RWPE2 (cell line): Measurements from ENCODE around the gene TADA2A.

Experiments used
- ATAC-seq: fragments of 200-7000 bp; cut with Tn5 transposase; 3 replicates; pipeline ENCODE4 v1.9.1; 2021; ENCODE audit warnings: low read depth
- DNase-seq: peaks from one replicate; pipeline ENCODE4 v3.0.0-alpha.2; 2020; ENCODE audit warnings: low spot score
- H3K27ac ChIP-seq: fragments of 450-650 bp; 2 replicates; pipeline ENCODE4 v1.5.1; 2017; ENCODE audit warnings: mild to moderate bottlenecking; ENCODE audit not compliant: poor library complexity, severe bottlenecking
- H3K27me3 ChIP-seq: fragments of 250-450 bp; sonication (Bioruptor Pico); 2 replicates; pipeline ENCODE4 v1.5.1; 2021; ENCODE audit warnings: mild to moderate bottlenecking, moderate library complexity; ENCODE audit not compliant: insufficient read depth, poor library complexity, severe bottlenecking
- H3K36me3 ChIP-seq: fragments of 250-450 bp; sonication (Bioruptor Pico); 2 replicates; pipeline ENCODE4 v1.5.1; 2020; ENCODE audit warnings: low read depth, mild to moderate bottlenecking, moderate library complexity
- H3K4me1 ChIP-seq: fragments of 250-450 bp; sonication (Bioruptor Pico); 2 replicates; pipeline ENCODE4 v1.5.1; 2021; ENCODE audit warnings: mild to moderate bottlenecking, moderate library complexity; ENCODE audit not compliant: insufficient read depth, poor library complexity, severe bottlenecking
- H3K4me3 ChIP-seq: fragments of 250-450 bp; sonication (Bioruptor Pico); 2 replicates; pipeline ENCODE4 v1.5.1; 2021; ENCODE audit warnings: mild to moderate bottlenecking, moderate library complexity; ENCODE audit not compliant: severe bottlenecking
- H3K9me3 ChIP-seq: fragments of 250-450 bp; sonication (Bioruptor Pico); 2 replicates; pipeline ENCODE4 v1.5.1; 2021; ENCODE audit warnings: mild to moderate bottlenecking, moderate library complexity; ENCODE audit not compliant: severe bottlenecking
- TF ChIP-seq, protein P1 (sequence below): fragments of 450-650 bp; IDR thresholded peaks from one replicate; pipeline ENCODE4 v1.5.1; 2017; ENCODE audit warnings: mild to moderate bottlenecking, moderate library complexity; ENCODE audit not compliant: poor library complexity, severe bottlenecking

Gene TADA2A, protein sequence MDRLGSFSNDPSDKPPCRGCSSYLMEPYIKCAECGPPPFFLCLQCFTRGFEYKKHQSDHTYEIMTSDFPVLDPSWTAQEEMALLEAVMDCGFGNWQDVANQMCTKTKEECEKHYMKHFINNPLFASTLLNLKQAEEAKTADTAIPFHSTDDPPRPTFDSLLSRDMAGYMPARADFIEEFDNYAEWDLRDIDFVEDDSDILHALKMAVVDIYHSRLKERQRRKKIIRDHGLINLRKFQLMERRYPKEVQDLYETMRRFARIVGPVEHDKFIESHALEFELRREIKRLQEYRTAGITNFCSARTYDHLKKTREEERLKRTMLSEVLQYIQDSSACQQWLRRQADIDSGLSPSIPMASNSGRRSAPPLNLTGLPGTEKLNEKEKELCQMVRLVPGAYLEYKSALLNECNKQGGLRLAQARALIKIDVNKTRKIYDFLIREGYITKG

DNA sequence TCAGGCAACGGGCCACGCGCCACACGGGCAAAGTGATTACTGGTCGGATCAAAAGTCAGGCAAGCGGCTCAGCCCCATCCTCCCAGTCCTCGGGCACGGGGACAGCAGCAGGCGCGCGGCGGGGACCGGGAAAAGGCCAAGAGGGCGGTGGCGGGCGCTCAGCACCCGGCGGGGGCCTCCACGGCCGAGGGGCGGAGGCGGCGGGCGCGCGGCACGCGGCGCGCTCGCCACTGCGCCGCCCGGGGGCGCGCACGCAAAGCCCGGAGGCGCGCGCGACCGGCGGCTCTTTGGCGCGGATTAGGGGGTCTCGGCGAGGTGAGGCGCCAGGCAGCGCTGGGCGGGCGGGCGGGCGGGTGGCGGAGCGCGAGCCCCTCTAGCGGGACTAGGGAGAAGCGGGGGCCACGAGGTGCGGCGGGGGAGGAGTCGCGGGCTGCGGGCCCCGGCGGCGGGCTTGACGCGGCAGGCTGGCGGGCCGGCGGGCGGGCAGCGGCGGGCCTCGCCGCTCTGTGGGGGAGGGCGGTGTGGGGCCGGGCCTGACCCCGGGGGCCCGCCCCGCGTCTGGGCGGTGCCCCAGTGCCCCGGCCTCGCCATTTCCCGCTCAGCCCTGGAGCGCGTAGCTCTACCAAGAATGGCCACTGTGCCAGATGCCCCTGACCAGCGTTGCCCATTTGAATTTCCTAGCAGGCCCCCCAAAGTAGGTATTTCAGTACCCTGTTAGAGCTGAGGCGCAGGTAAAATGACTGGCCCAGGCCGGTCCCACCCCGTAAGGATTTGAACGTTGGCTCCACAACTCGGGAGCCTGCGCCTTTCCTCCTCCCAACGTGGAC, at the start of gene TADA2A, which contains the start of gene ACACA:
TADA2A (plus strand) TSS at position 252 of the 827 bp plus-strand sequence. CDS start 4,480 bp downstream, outside the sequence.
ACACA (minus strand) TSS at position 202 of the 827 bp plus-strand sequence. CDS start 537 bp downstream, outside the sequence.
- TF ChIP-seq, protein P1, sequence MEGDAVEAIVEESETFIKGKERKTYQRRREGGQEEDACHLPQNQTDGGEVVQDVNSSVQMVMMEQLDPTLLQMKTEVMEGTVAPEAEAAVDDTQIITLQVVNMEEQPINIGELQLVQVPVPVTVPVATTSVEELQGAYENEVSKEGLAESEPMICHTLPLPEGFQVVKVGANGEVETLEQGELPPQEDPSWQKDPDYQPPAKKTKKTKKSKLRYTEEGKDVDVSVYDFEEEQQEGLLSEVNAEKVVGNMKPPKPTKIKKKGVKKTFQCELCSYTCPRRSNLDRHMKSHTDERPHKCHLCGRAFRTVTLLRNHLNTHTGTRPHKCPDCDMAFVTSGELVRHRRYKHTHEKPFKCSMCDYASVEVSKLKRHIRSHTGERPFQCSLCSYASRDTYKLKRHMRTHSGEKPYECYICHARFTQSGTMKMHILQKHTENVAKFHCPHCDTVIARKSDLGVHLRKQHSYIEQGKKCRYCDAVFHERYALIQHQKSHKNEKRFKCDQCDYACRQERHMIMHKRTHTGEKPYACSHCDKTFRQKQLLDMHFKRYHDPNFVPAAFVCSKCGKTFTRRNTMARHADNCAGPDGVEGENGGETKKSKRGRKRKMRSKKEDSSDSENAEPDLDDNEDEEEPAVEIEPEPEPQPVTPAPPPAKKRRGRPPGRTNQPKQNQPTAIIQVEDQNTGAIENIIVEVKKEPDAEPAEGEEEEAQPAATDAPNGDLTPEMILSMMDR = no peak
- DNase-seq (peak; percentile 76), ATAC-seq (peak; percentile 96)
- H3K27ac ChIP-seq = peak within 1 kb of the TSS; percentile 73
- peaks cover 7% of the 10 kb centered on the region for H3K4me1 ChIP-seq
- no peaks in the 10 kb centered on the region for H3K27me3 ChIP-seq
- peaks cover 30% of the 10 kb centered on the region for H3K36me3 ChIP-seq
- H3K4me3 ChIP-seq = peak within 1 kb of the TSS; percentile 59
- no peaks in the 10 kb centered on the region for H3K9me3 ChIP-seq

DNA sequence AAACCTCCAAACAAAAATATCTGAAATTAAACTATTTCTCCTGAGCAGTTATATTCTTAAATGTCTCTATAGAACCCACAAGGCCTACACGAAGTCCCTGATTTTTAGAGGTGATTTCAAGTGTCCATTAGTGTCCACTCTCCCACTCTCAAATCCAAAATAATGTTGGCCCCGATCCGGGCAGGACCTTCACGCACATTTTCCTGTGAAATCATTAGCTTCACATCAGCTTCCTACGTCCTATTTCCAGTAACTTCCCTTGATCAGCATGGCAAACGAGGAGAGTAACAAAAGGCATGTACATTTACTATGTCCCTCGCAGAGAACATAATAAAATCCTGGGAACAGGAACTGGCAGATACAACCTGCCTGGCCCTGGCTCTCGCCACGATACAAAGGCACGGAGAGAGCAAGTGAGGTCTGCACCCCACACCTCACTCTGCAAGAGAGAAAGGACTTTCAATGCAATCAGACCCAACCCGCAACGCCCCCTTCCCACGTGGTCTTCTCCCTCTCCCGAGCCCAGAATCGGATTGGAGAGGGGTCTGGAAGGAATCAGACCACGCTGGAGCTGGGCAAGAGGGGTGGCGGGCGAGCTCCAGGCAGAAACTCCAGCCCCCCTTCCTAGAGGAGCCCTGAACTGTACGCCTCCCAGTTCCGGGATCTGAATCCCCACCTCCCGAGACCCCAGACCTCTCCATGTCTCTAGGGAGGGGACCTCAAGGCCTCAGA, 48.4 kb upstream of the TADA2A start:
- Histone ChIP-seq H3K36me3 (peaks cover 40% of the 10 kb centered on the region), H3K27ac (peak overlapping the region; percentile 93), H3K9me3 (no peaks in the 10 kb centered on the region), H3K4me1 (peaks cover 50% of the 10 kb centered on the region), H3K4me3 (peak overlapping the region; percentile 85), H3K27me3 (no peaks in the 10 kb centered on the region)
- DNase-seq (peak; percentile 64), ATAC-seq (peak; percentile 20)
- TF ChIP-seq, protein P1 = no peak

DNA sequence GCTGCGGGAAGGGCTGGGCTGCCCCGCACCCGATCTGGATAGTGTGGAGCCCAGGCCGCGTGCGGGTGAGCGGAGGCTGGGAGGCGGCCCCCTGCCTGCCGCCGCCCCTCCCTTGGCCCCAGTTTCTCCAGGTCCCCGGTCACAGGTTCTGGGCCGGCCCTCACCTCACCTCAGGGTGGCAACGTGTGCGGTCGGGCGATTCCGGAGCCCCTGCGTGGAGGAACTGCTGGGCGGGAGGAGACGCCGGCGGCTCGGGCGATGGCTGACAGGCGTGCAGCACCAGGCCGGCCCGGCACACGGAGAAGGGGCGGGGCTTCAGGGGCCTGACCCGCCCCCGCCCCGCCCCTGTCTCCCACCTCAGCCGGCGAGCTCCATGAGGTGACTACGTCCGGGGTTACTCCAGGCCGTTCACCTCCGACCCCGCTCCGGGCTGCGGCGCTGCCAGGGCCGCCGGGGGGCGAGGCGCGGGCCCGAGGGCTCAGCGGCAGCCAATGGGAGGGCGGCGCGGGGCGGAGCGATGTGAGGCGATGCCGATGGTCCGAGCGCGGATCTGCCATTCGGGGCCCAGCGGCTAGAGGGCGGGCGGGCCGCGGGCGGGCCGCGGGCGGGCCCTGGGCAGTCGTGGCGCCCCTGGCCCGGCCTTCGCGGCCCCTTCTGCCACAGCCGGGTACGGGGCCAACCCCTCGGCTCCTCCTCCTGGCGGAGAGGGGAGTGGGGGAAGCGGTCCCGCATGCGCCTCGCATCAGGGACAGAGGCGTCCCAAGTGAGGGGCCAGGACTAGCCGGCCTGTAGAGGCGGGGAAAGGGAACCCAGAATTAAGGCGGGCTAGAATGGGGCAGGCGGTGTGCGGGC, 47.6 kb upstream of the TADA2A start:
- H3K36me3 ChIP-seq = peaks cover 34% of the 10 kb centered on the region
- no peaks in the 10 kb centered on the region for H3K9me3 ChIP-seq
- TF ChIP-seq, protein P1 = no peak
- H3K27ac ChIP-seq = peak overlapping the region; percentile 93
- H3K4me3 ChIP-seq = peak overlapping the region; percentile 85
- peaks cover 47% of the 10 kb centered on the region for H3K4me1 ChIP-seq
- DNase-seq (peak; percentile 95), ATAC-seq (peak; percentile 74)
- no peaks in the 10 kb centered on the region for H3K27me3 ChIP-seq

DNA sequence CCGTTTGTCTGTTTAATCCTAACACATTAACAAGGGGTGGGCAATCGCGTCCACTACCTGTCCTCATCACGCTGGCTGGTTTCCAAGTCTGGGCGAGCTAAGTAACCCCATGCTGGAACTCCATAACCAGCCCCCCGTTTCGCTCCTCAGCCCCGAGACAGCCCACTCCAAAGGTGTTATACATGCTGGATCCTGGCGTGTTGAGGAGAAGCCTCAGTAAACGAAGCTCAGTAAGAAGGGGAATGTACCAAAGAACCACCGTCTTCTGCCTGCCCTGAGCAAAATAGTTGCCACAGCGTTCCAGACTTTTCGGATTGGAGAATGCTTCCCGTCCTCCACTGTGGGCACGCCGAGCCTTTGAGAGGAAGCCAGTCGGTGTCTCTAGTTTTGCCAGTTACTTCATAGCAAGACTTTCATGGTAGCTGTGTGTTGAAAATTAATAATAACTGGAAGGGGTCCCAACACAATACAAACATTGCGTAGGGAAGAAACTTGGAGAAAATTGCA, 47.0 kb upstream of the TADA2A start:
- Histone ChIP-seq H3K4me3 (peak overlapping the region; percentile 85), H3K36me3 (peaks cover 27% of the 10 kb centered on the region), H3K27me3 (no peaks in the 10 kb centered on the region), H3K9me3 (no peaks in the 10 kb centered on the region), H3K27ac (peak overlapping the region; percentile 93), H3K4me1 (peaks cover 46% of the 10 kb centered on the region)
- no peak for DNase-seq
- ATAC-seq = no peak
- TF ChIP-seq, protein P1 = no peak
